ENCODE measurements around the gene MVD.

Gene MVD

GRCh38 chr16:88654363-88655052, 8.4 kb downstream of the MVD start:
- no peak for DNase-seq

DNA sequence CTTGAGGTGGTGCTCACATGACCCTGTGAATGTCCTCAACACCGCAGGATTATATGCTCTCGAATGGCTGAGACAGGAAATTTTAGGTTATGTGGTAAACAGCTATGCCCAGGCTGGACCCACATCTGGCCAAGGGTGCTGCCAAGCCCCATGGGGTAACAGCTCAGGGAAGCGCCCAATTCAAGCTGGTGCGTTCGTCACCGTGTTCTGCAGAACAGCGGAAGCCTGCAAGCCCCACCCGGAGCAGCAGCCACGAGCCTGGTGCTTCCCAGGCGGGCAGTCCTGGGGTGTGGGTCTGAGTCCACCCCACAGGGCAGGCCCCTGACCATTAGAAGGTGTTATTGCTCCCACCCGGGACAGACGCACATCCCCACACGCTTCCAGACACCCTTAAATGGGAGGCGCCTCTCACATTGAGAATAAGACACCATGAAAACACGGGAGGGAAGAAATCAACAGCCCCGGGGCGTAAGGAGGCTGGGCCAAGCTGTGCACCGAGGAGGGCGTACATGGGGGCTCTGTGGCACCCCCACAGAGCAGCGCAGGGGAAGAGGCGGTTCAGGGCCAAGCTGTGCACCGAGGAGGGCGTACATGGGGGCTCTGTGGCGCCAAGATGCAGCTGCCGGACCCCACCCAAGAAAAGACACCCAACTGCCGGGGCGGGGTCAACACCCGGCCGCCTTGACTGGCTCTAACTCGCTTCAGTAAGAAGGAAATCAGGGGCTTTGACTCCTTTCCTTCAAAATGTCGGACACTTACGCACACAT, 9.1 kb downstream of the MVD start:
- DNase-seq, result no peak

DNA sequence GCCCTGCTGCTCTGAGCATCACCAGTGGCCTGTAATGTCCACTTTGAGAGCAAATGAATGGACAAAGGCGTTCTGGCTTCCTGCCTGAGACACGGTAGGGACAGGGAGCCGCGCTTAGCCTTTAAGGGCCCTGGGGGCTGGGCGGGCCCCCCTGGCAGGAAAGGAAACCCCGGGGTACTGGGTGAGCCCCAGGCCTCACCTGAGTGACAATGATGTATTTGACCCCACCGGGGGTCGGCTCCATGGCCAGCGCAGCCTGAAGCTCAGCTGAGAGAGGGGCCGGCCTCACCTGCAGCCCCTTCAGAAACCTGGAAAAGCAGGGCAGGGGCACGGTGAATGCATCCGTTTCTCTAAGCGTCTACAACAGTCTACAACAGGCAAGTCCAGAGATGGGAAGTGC, 9.8 kb downstream of the MVD start:
- DNase-seq, result no peak

- DNase-seq, result no peak
Observed at GRCh38 chr16:88652762-88653063, 10.2 kb downstream of the MVD start.

DNA sequence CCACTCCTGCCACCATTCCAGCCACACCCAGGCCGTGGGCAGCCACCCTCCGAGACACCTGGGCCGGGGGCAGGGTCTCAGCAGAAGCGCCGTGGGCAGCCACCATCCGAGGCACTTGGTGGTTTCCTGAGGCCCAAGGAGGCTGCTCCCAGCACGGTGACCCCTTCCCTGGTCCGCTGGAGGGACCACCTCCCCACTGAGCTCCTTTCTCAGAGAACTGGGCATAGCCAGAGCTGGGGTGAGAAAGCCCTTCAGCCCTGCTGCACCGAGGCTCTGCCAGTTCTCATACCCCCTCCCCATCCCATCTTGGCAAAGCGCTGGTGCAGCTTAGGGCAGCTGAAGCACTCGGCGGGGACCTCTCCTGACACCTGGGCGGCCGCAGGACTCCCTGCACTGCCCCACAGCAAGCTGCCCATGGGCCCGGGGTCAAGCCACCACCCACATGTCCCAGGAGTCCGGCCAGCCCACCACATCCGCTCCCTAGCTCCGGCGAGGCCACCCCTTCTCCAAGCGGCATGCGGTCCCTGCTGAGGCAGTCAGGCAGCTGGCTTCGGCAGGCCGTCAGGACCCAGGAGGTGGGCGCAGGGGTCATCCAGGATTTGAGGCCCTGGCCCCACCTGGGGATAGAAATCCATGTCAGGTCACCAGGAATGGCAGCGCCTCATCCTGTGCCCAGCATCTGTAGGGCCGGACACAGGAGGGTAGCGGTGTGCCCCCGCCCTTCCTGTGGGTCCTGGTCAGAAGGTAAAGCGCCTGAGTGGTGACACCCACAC, 10.7 kb downstream of the MVD start:
- DNase-seq, result no peak

GRCh38 chr16:88651276-88651988, 11.5 kb downstream of the MVD start:
- DNase-seq, result peak; percentile 74

GRCh38 chr16:88650749-88651275, 12.1 kb downstream of the MVD start, which contains the start of gene CYBA:
TSS of gene CYBA (minus strand) at chr16:88651053. CDS start at chr16:88651013, 40 bp downstream.
- DNase-seq, result peak; percentile 75

GRCh38 chr16:88649924-88650748, 12.8 kb downstream of the MVD start:
- no peak for DNase-seq

GRCh38 chr16:88649195-88649923, 13.5 kb downstream of the MVD start:
- DNase-seq, result no peak

- DNase-seq, result no peak
Observed at GRCh38 chr16:88647178-88648070, 15.5 kb downstream of the MVD start.

- DNase-seq, result no peak
Observed at GRCh38 chr16:88646345-88647034, 16.4 kb downstream of the MVD start.

GRCh38 chr16:88645941-88646340, 16.9 kb downstream of the MVD start:
- DNase-seq, result no peak

DNA sequence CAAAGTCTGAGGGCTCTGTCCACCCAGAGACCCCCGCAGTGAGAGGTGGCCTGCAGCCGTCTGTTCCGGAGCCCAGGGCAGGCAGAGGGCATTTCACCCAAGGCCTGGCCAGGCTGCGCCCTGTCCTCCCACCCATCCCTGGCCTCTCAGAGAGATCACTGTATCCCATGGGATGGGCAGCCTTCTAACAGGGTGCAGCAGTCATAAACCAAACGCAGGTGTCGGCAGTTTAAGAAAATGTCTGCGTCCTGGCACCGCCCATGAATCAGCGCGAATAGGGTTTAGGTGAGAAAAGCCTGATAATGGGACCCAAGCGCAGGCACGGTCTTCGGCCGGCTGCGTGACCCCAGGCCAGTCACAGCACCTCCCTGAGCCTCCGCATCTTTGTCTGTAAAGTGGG, 17.4 kb downstream of the MVD start:
- no peak for DNase-seq

DNA sequence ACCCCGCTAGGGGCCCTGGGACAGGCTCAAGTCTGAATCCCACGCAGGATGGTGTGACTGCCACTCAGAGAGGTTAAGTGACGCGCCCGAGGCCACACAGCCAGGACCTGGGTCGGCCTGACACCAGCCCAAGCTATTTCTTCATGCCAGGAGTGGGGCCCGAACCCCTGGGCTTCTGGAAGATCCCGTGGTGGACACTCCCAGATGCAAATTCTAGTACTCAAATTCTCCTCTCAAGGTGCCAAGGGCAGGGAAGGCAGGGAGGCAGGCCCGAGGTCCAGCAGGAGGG, 19.3 kb downstream of the MVD start:
- DNase-seq, result no peak

DNA sequence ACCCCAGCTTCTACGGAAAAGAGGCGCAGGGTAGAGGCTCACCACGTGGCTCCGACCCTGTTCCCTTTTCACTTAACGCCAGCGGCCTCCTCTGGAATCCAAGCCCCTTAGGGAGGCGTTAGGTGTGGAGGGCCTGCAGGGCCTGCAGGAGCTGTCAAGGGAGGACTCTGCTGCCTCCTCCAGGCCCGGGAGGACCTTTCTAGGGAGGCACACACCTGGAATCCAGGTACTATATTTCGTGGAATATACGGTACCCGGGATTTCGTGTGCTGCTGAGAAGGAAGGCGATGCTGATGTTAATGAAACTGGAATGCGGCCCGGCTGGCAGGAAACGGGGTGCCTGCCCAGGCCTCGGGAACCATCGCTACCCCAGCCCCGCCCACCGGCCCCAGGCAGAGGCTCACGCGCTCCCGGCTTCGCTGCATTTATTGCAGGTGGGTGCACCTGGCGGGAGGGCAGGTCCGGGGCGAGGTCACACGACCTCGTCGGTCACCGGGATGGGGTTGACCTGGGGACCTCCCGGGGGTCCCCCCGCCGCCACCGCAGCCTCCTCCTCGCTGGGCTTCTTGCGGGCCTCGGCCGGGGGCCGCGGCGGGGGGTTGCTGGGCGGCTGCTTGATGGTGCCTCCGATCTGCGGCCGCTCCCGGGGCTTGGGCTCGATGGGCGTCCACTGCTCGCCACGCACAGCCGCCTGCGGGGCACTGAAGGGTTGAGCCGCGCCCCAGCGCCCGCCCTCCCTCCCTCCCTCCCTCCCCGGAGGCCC, 19.8 kb downstream of the MVD start:
- DNase-seq, result no peak

GRCh38 chr16:88640498-88641247, 22.2 kb downstream of the MVD start:
- no peak for DNase-seq

- no peak for DNase-seq
Observed at GRCh38 chr16:88640039-88640495, 22.8 kb downstream of the MVD start.
